NCI-H748 (cell line): Measurements from ENCODE around the gene TBC1D3D.
"Not testable (repeated sequence)": the region's sequence is repeated elsewhere in the genome, so short reads cannot be mapped to it uniquely, and the experiment has no call there.

Experiments
- DNase-seq: peaks from one replicate; lab custom pipeline; 2025; ENCODE audit not compliant: unreplicated experiment; lab: John Stamatoyannopoulos, UW

The TBC1D3D gene

GRCh38 chr17:38003676-38004075 lies at the start of gene TBC1D3D:
Gene TBC1D3D (plus strand): TSS chr17:38003976. CDS start chr17:38005561, 1,585 bp downstream.
- DNase-seq, result not testable (repeated sequence)

- DNase-seq, result not testable (repeated sequence)
Measured at GRCh38 chr17:37988960-37989359, 14.8 kb upstream of the TBC1D3D start, which contains the start of gene TBC1D3L. Gene TBC1D3L (minus strand): TSS chr17:37989060. CDS start chr17:37987520, 1,540 bp downstream.
